ENCODE measurements around the gene NDUFB1. TPM values are rescaled to one million over a fixed set of nuclear protein-coding genes. Genes with fewer than 3 reads are reported as not detected.

NDUFB1 gene
- total and polyA plus RNA-seq, 2 of the 13 experiments (the other 11 are each of a cell fraction or from before 2014, with no cell fraction given) = 181 to 281 TPM

- intact Hi-C loops (cut with micrococcal nuclease; ENCODE audit: unreplicated experiment) (no loop called here), in situ Hi-C loops (cut with HindIII; ENCODE audit: extremely low pct_ligation_motif_present, low pct_unique_long_range_greater_than_20kb) (no loop called here)
- Histone ChIP-seq H3K79me2 (ENCODE audit: insufficient read depth, low read length) (no peaks in the 10 kb centered on the region), H3K27me3 (ENCODE audit: control insufficient read depth in 1 of 2, insufficient read depth in 2 of 2, low read length in 2 of 2) (no peaks in the 10 kb centered on the region), H4K20me1 (ENCODE audit: insufficient read depth, low read length) (no peaks in the 10 kb centered on the region), H3K4me1 (ENCODE audit: insufficient read depth, low read length) (no peaks in the 10 kb centered on the region), H3K4me2 (ENCODE audit: low read depth, low read length) (no peak overlapping the region), H3K4me3 (replicated peaks in 1 of 3; ENCODE audit: insufficient read depth in 1 of 3, low read depth in 2 of 3, low read length in 3 of 3) (no peak overlapping the region), H3K9ac (ENCODE audit: insufficient read depth, low read depth, low read length) (no peak overlapping the region), H3K9me3 (ENCODE audit: low read length) (0 out of 2 replicates have a peak, but pooled peaks cover 4% of the 10 kb centered on the region), H2AFZ (ENCODE audit: low read length) (no peak overlapping the region), H3K27ac (ENCODE audit: extremely low read length, insufficient read depth, low read length) (no peak overlapping the region), H3K36me3 (replicated peaks in 1 of 2; ENCODE audit: control insufficient read depth in 1 of 2, insufficient read depth in 2 of 2, low read length in 2 of 2) (peaks cover 8 to 30% of the 10 kb centered on the region in 2 experiments)
- FAIRE-seq = no peak
- DNase-seq (ENCODE audit: low spot score) = no peak
- no TSS peak for BruUV-seq (replicated peaks)
- POLR2A ChIA-PET = no interaction called here
- ATAC-seq = no peak
- TF ChIP-seq ZNF263 (CRISPR knock-in tag; IDR thresholded peaks at IDR 0.05) = no peak
- TF ChIP-seq PBX2 (CRISPR knock-in tag; IDR thresholded peaks at IDR 0.05) = no peak
- TF ChIP-seq ZNF562 (CRISPR knock-in tag; IDR thresholded peaks at IDR 0.05; ENCODE audit: borderline replicate concordance) = no peak
- no peak for TF ChIP-seq NRL (CRISPR knock-in tag; IDR thresholded peaks at IDR 0.05; ENCODE audit: borderline replicate concordance)
- no peak for TF ChIP-seq GPBP1L1 (CRISPR knock-in tag; IDR thresholded peaks at IDR 0.05)
- no peak for TF ChIP-seq HOXA5 (CRISPR knock-in tag; IDR thresholded peaks at IDR 0.05)
- TF ChIP-seq MAFG (CRISPR knock-in tag; IDR thresholded peaks at IDR 0.05) = no peak
- no peak for TF ChIP-seq MED1 (CRISPR knock-in tag; IDR thresholded peaks at IDR 0.05)
- WGBS (ENCODE audit: low lambda C conversion rate) = 97% methylated on average over 2 of the region's 2 CpGs
- CTCF ChIA-PET (ENCODE audit: low intra/inter-chr PET ratio, low total read pairs) = no interaction called here
Observed at GRCh38 chr14:92164958-92165357, 43.5 kb upstream of the NDUFB1 start.

Measured in HepG2 (cell line).